NCI-H82 (cell line): Measurements from ENCODE around the gene MLPH.
A peak's percentile ranks its signal among the peaks of the same experiment; 100 is the strongest.

ENCODE experiments used
- DNase-seq: peaks from one replicate; lab custom pipeline; 2025; lab: John Stamatoyannopoulos, UW

MLPH gene

DNA sequence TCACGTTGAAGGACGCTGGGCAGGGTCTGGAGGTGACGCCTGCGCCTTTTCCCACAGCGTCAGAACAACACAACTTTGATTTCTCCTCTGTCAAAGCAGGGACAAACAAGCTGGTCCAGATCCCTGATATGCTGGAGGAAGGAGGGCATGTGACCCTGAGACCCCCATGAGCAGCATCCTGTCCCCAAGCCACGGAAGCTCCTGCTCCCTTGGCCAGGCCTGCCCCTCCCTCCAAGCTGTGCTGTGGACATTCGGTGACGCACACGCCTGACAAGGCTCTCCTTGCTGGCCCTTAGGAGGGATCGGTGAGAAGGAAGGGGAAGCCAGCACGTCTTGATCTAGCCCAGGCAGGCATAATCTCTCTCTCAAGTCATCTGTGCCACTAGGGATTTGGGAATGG is 11.3 kb downstream of the MLPH start:
- no peak for DNase-seq

GRCh38 chr2:237500681-237501424 is 13.8 kb downstream of the MLPH start:
- no peak for DNase-seq

GRCh38 chr2:237501892-237502513 is 15.0 kb downstream of the MLPH start:
- no peak for DNase-seq

- DNase-seq: no peak
Observed at GRCh38 chr2:237503201-237503600, 16.1 kb downstream of the MLPH start.

GRCh38 chr2:237505188-237505939 is 18.3 kb downstream of the MLPH start:
- DNase-seq: no peak

- no peak for DNase-seq
Observed at GRCh38 chr2:237507512-237507911, 20.5 kb downstream of the MLPH start.

- no peak for DNase-seq
Observed at GRCh38 chr2:237508361-237508760, 21.3 kb downstream of the MLPH start.

DNA sequence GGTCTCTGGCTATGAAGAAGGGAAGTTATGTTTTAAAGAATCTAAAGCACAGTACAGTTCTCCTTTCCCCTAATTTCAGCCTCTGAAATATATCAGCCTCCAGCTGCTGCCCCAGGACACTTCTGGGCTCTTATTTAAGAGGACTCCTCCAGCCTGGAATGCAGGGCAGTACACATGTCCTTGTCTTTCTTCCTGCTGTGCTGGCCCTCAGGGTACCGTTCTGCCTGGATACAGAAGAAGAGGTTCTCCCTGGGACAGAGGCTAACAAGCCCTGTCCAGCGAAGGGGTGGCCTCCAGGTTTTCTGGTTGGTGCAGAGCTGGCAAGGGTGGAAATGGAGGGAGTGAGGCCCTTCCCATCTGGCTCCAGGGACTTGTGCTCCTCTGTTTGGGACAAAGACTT is 22.1 kb downstream of the MLPH start:
- DNase-seq: no peak

DNA sequence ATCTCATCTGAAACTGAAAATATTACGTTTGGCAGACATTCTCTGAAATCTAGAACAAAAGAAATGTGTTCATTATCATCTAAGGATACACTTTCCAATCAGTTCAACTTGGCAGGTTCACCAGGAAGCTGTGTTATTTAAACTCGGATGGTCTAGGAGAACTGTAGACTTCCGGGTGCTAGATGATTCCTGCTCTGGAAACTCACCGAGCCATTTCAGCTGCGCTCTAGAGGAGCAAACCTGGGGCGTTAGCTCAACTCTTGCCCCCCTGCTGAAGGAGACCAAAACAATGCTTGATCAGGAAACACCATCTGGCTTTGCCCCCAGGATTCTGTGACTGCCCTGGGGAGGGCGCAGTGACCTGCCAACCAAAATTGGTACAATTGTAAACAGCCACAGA is 22.9 kb downstream of the MLPH start:
- no peak for DNase-seq

- DNase-seq: no peak
Observed at GRCh38 chr2:237510502-237511217, 23.6 kb downstream of the MLPH start.

DNA sequence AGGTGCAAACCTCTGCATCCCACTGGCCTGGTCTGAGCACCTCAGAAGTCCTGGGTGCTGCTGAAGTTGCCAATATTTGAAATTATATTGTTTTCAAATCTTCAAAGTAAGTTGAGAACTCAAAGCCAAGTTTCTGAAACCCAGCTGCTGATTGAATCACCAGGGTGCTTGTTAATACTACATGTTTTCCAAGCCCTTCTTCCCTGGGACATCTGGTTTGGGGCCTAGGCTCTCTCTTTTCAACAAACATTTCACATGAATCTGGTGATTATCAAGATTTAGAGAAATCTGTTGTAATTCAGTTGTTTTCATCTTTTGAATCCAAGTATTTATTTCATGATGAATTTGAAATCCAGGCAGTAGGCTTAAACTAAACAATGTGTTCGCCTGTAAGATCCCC is 24.4 kb downstream of the MLPH start:
- DNase-seq: no peak

- DNase-seq: no peak
Observed at GRCh38 chr2:237511885-237512405, 24.9 kb downstream of the MLPH start.

GRCh38 chr2:237512774-237513466 is 25.9 kb downstream of the MLPH start:
- DNase-seq: peak; percentile 92

- no peak for DNase-seq
Observed at GRCh38 chr2:237513693-237514092, 26.6 kb downstream of the MLPH start.

DNA sequence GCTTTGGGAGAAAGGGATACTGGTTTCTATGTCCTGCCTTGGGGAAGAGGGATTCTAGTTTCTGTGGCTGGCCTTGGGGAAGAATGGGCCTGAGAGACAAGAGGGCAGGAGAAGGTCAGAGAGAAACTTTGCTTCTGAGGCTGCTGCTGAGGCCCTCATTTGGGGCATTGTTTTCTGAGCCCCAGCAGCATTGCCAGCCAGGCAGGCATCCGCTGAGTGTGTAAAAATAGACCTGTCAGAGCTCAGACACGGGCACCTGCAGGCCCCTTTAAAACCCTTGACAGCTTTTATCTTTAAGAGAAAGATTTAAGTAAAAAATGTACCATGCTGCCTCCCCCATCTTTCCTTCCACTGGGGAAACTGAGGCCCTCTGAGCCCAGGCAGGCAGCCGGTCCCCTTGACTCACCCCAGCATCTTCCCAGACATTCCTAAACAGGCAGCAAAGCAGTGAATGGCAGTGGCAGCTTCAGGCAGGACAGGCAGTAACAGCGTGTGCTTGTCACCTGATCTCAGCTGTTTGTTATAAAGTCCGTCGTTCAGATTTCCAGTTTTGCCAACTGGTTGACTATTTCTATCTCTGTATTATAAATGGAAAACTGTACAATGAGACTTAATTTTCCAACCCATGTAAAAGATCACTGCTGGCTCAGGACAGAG is 27.6 kb downstream of the MLPH start:
- no peak for DNase-seq

GRCh38 chr2:237515166-237515565 is 28.1 kb downstream of the MLPH start:
- no peak for DNase-seq

DNA sequence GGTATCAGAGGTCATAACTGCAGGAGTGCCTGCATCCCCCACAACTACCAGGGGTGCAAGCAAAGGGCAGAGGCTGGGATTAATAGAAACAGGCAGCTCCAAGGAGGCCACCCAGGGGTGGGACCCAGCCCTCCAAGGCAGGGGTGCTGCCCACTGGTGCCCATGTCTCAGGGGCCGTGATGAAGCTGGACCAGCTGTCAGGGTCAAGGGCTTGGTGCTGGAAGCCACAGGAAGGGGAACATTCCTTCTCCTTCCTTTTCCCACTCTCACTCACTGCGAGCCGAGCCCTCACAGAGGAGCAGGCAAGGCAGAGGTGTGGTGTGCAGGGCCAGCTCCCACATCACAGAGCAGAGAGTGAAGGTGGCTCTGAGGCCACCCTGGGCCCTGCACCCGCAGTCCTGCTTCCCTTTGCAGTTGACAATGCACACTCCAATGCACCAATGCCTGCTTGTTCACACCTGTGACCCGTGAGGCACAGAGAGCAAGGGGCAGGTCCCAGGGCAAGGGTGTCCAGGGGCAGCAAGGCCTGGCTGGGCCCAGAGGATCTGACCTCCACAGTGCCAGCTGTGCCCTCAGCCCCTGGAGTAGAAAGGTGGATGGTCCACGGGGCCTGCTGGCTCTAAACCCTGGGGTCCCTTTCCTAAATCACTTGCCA is 28.7 kb downstream of the MLPH start:
- DNase-seq: no peak

GRCh38 chr2:237517163-237517562 is 30.1 kb downstream of the MLPH start:
- no peak for DNase-seq

GRCh38 chr2:237517990-237518389 is 30.9 kb downstream of the MLPH start:
- DNase-seq: no peak

GRCh38 chr2:237519506-237520245 is 32.6 kb downstream of the MLPH start:
- DNase-seq: no peak
